GM18858 (cell line): Measurements from ENCODE around the gene PAPPA2.

Source experiments
- ATAC-seq: cut with Tn5 transposase; IDR thresholded peaks from one replicate; pipeline ENCODE4 v1.9.1; 2021; ENCODE audit not compliant: unreplicated experiment

PAPPA2 gene

GRCh38 chr1:176494436-176494835 lies 31.5 kb downstream of the PAPPA2 start:
- no peak for ATAC-seq

DNA sequence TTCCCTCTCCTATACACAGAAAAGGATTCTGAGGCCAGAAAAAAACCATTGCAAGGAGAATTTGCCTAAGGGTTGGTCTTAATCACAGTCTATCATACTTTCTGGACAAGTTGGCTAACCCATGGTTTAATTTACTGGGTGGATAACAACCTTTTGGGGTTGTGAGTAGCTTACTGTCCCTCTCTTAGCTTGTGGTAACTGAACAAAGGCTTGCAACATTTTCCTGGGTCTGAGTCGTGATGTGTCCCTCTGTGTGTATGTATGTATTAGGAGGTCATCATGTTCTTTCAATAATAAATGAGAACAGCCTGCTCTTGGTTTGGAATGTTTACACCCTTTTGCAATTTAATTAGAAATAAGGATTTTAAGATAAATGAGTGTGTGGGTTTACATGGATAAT lies 36.7 kb downstream of the PAPPA2 start:
- no peak for ATAC-seq

DNA sequence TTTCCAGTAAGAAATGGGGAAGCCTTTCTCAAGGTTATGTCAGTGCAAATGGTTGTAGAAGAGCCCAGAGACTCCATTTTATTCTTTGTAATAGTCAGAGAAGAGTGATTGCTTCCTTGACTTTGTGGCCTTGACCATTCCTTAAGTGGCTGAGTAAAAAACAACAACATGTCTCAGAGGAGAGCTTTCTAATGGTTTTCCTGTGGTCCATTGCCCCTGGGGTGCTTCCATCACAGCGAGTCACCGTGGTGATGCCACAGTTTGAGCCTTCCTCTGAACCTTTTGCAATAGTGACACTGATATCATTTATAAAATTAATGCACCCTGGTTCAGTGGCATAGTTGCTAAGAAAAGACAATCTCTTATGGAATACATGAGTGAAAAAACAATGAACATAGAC lies 38.6 kb downstream of the PAPPA2 start:
- no peak for ATAC-seq

- no peak for ATAC-seq
Measured at GRCh38 chr1:176504848-176505553, 42.0 kb downstream of the PAPPA2 start.

DNA sequence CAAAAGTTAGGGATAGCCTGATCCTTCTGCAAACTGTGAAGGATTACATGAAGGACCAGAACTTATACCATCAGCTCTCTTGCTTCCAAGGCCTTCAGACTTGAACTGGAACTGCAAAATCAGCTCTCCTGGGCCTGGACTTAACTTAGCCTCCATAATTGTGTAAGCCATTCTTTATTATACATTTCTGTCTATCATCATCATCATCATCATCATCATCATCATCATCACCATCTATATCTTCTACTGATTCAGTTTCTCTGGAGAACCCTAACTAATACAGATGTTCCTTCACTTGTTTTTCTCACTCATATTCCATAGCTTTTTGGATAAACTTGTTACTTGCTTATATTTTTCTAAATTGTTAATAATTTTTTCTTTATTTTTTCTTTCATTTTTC lies 50.0 kb downstream of the PAPPA2 start:
- ATAC-seq = no peak

- ATAC-seq = no peak
Measured at GRCh38 chr1:176515310-176515709, 52.3 kb downstream of the PAPPA2 start.

DNA sequence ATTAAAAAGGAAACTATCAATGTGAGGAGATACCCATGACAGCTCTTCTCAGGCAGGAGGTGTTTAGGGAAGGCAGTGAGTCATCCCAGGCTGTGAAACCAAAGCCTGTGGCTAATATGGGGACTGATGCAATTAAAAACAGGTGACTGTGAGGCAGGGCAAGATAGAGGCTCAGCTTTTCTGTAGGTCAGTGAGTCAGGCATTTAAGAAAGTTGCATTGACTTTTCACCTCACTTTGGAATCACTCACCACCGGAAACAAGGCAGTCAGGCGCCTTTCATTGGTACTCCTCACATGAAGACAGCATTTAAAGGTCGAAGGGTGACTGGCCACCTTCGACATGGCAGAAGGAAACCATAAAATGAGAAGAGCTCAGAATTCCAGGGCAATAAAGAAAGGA lies 54.5 kb downstream of the PAPPA2 start:
- peak; percentile 71 for ATAC-seq

GRCh38 chr1:176521211-176521610 lies 58.2 kb downstream of the PAPPA2 start:
- ATAC-seq = no peak

DNA sequence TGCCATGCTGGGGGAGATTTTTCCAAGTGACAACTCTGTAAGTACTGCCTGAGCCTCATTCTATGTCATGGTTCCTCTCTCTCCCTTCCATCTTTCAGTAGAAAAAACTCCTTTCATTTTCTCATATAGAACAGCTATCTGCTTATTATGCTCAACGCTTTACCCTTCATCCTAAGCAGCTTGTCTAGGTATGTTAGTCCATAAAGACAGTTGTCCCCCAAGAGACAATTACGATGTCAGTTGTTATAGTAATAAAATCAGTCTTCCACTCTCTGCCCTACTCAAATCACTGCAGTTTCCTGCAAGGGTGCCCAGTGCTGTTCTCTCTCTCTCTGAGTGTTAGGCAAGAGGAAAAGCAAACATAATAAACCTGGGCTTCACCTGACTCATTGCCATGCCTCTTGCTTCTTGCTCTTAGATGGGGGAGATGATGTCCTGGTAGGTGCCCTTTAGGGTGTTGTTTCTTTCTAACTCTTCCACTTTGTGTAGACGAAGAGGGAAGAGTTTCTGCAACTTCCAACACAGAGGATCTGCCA lies 59.4 kb downstream of the PAPPA2 start:
- ATAC-seq = no peak

DNA sequence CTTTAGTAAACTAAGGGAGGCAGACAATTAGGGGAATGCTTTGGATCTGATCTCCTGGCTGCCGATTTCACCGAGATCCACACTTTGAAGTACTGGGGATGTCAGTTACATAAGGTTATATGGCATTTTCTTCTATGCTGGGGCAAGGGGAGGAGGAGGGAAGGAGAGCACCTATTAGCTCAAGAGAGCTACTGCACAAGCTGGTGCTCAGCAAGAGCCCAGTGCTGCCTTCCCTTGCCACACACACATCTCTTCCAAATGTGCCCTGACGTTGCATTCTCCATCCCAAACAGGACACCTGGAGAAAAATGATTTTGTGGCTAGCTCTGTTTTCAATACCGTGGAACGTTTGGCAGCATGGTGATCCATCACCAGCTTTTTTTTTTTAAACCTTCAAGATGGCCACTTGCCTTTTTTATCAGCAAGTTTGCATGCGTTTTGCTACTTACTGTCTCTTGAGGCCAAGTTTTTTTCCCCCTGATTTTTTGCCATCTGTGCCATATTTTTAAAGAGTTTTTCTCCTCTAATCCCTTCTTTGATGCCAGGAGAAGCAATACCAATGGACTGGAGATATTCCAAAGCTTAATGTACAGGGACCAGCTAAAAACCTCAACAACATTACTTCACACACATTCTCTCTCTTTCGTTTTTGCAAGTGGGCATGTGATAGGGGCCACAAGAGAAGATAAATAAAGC lies 66.6 kb downstream of the PAPPA2 start:
- no peak for ATAC-seq

DNA sequence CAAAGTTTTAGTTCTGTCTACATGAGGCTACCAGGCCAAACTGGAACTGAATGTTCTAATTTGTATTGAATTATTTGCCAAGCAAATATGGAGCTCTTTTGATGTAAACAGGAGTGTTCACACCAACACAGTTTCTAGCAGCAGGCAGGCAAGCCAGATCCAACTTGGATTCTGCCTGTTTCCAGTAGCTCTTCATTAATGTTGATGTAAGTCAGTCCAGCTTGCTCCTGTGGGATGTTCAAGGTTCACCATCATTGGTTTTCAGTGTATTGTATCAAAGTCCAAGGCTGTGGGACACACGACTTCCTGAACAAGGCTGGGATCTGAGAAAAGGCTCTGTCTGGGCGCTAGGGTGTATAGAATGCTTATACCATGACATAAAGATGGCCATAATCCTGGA lies 68.1 kb downstream of the PAPPA2 start:
- ATAC-seq = no peak

DNA sequence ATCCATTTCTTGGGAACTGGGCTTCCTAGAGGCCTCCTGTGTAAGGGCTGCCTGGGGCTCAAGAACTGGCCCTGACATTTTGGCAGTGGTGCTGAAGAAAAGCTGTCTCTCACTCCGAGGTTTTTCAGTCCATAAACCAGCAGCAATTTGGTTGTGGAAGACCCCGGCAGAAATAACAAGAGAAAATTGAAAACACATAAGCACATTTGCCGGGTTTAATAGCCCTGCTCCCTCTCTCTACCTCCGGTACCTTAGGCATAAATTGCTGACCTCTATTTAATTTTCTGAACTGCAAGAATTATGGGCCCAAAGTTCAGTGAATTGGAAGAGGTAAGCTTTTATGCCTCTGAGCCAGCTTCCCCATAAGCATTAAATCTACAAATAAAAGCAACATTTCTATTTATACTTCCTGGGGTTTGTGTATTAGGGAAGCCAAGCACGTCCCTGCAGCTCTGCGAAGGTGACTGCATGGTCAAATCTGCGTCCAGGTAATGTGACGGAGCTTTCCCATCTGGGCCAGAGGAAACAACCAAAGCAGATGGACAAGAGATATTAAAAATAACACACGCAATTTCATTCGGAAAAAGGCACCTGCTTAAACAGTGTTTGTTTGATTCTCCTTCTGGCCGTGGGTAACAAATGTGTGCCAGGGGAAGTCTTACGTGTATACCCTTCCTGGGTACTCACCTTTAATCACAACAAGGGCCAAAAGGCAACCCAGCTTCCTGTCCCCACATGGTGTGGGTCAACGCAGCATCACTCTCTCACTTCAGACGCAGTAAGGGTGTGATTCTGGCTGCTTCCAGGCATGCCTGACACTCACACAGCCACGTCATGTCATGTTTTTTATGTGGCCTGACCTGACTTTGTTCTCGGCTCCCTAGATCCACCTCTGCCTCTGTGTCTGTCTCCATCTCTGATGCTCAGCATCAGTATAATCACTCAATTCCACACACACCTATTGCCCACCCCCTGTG lies 69.2 kb downstream of the PAPPA2 start:
- no peak for ATAC-seq

DNA sequence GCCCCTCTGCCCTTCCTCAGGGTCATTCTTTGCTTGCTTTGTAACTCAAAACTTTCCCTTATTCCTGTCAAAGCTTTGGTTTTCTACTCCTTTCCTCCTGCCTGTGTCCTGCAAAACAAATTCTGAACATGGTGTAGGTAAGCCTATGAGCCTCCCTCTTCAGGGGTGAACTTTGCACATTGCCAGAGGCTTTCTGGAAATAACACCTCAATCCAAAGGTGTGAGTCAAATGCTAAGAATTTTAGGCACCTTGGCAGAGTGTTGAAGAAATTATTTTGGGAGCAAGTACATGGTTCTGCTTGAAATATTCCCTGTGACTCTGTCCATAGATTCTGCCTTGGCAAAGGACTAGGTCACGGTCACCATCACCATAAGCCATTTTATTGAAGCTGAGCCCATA lies 70.0 kb downstream of the PAPPA2 start:
- no peak for ATAC-seq

DNA sequence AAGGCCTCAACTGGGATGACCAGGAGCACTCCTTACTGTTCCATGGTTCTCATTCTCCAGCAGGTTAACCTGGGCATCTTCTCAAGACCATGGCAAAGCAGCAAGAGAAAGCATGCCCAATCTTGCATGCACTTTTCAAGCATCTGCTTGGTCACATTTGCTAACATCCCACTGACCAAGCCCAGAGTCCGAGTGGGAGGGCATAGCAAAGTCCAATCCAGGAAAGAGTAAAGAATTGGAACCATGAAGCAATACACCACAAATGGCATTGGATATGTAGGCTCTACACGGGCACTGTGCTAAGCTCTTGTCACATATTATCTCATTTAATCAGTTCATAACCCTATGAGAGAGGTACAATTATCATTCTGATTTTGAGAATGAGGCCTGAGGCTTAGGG lies 73.6 kb downstream of the PAPPA2 start:
- ATAC-seq = no peak

DNA sequence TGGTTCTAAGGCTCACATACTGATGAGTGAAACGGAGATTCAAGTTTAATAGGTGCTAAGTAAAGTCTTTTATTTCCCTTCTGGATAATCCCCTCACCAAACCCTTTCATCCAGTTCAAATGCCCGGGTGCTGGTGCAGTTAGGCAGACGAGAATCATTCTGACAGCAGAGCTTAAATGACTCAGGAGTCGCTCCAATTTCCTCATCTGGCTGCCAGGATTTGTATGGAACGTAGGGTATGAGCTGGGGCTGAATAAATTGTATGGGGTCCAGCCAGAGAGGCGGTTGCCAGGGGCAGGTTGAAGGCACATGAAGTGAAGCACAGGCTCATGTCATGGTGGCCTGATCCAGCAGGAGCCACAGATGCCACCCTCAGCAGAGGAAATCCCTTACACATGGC lies 76.0 kb downstream of the PAPPA2 start:
- no peak for ATAC-seq

GRCh38 chr1:176540428-176540827 lies 77.5 kb downstream of the PAPPA2 start:
- no peak for ATAC-seq

DNA sequence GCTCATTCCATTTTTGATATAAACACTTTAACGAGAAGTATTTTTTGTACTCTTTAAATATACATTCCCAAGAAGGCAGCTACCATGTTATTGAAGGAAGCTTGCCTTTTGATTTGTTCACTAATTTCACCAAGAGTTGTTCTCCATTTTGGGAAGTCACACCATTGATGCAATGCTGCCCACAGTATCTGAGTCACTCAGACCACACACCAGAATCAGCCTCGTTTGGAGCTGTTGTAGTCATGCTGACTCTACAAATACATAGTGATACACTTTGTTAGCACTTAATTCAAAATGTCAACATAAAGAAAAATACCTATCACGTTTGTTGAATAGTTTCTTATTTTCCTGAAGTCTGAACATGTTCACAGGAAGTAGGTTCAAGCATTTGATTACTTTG lies 78.7 kb downstream of the PAPPA2 start:
- ATAC-seq = no peak

GRCh38 chr1:176542352-176542751 lies 79.4 kb downstream of the PAPPA2 start:
- no peak for ATAC-seq

DNA sequence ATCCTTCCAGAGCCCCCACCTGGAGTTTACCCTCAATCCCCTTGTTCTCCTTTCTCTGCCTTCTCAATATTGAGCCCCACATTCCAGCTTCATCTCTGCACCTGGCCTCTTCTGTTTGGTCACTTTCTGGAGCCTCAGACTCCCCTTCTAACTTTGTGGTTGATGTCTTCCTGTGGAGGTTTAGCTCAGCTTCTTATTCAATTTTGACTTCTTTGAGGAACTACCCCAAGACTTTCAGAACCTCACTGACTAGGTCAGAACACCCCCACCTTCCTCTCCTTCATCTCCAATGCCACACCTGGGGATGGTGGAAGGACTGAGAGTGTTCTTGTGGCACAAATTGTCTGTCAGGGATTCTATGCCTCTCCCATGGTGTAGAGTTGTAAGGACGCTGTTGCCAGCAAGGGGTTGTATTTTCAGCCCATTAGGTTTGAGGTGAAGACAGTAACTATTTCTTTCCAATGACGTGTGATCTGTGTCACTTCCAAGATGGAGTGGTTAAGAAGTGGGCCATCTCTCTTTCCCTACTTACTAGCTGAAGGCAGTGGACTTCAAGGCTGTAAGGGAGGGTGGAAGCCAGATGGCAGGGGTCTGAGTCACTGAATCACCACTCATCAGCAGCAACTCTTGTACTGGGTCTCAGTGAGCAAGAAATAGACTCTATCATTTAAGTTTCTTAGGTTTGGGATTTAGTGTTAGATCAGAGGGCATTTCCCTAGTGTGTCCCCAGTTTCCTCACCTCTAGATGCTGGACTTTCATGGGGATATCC lies 80.6 kb downstream of the PAPPA2 start:
- ATAC-seq = no peak

GRCh38 chr1:176545034-176545639 lies 82.2 kb downstream of the PAPPA2 start:
- ATAC-seq = no peak
